MM.1S (cell line): ENCODE measurements around the gene AK9.

Source experiments
- DNase-seq: peaks from one replicate; pipeline ENCODE4 v3.0.0-alpha.2; 2015
- H2AFZ ChIP-seq: fragments of 300-600 bp; sonication (generic); 2 replicates; pipeline ENCODE4 v1.6.0; 2016; ENCODE audit warnings: antibody characterized with exemption, low read length
- H3F3A ChIP-seq: fragments of 300-600 bp; sonication (generic); 2 replicates; pipeline ENCODE4 v1.6.1; 2016; ENCODE audit warnings: mild to moderate bottlenecking, antibody characterized with exemption, low read length, moderate library complexity, mixed read lengths; ENCODE audit not compliant: insufficient read depth
- H3K27ac ChIP-seq: fragments of 300-600 bp; sonication (generic); 2 replicates; pipeline ENCODE4 v1.5.1; 2016; ENCODE audit warnings: mild to moderate bottlenecking, low read length
- H3K27me3 ChIP-seq: fragments of 300-600 bp; sonication (generic); replicated peaks from 2 replicates; pipeline ENCODE4 v1.6.0; 2016; ENCODE audit warnings: low read length; ENCODE audit not compliant: insufficient read depth
- H3K36me3 ChIP-seq: fragments of 300-600 bp; sonication (generic); replicated peaks from 2 replicates; pipeline ENCODE4 v1.6.1; 2016; ENCODE audit warnings: mild to moderate bottlenecking, low read length, mixed read lengths; ENCODE audit not compliant: insufficient read depth
- H3K4me1 ChIP-seq: fragments of 300-600 bp; sonication (generic); 2 replicates; pipeline ENCODE4 v1.6.1; 2016; ENCODE audit warnings: low read length, mixed read lengths
- H3K4me2 ChIP-seq: fragments of 300-600 bp; sonication (generic); 2 replicates; pipeline ENCODE4 v1.6.0; 2016; ENCODE audit warnings: low read depth, low read length
- H3K4me3 ChIP-seq: fragments of 300-600 bp; sonication (generic); 2 replicates; pipeline ENCODE4 v1.5.1; 2016; ENCODE audit warnings: low read length, mixed read lengths
- H3K79me2 ChIP-seq: fragments of 300-600 bp; sonication (generic); 2 replicates; pipeline ENCODE4 v1.6.1; 2016; ENCODE audit warnings: mixed run types, low read length, mixed read lengths
- H3K9ac ChIP-seq: fragments of 300-600 bp; sonication (generic); 2 replicates; pipeline ENCODE4 v1.6.1; 2016; ENCODE audit warnings: low read length, mixed read lengths
- H3K9me2 ChIP-seq: fragments of 300-600 bp; sonication (generic); replicated peaks from 2 replicates; pipeline ENCODE4 v1.6.1; 2016; ENCODE audit warnings: mild to moderate bottlenecking, low read length, mixed read lengths; ENCODE audit not compliant: insufficient read depth
- H3K9me3 ChIP-seq: fragments of 300-600 bp; sonication (generic); replicated peaks from 2 replicates; pipeline ENCODE4 v1.6.1; 2016; ENCODE audit warnings: mild to moderate bottlenecking, low read length, mixed read lengths; ENCODE audit not compliant: insufficient read depth
- H4K20me1 ChIP-seq: fragments of 300-600 bp; sonication (generic); 2 replicates; pipeline ENCODE4 v1.6.1; 2016; ENCODE audit warnings: mild to moderate bottlenecking, low read length, moderate library complexity, mixed read lengths; ENCODE audit not compliant: insufficient read depth
- EZH2 ChIP-seq: fragments of 300-600 bp; sonication (generic); optimal IDR thresholded peaks from 2 replicates; pipeline ENCODE3; 2017; ENCODE audit warnings: low read depth, mild to moderate bottlenecking, antibody characterized with exemption, low read length, mixed read lengths
- EZH2phosphoT487 ChIP-seq: fragments of 300-600 bp; sonication (generic); IDR thresholded peaks from 2 replicates; pipeline ENCODE4 v1.6.1; 2018; ENCODE audit warnings: antibody characterized with exemption, low read length
- TF ChIP-seq, protein P1 (sequence below): fragments of 300-600 bp; sonication (generic); IDR thresholded peaks from 2 replicates; pipeline ENCODE4 v1.5.1; 2016; ENCODE audit warnings: antibody characterized with exemption, low read length, mixed read lengths

AK9 gene

DNA sequence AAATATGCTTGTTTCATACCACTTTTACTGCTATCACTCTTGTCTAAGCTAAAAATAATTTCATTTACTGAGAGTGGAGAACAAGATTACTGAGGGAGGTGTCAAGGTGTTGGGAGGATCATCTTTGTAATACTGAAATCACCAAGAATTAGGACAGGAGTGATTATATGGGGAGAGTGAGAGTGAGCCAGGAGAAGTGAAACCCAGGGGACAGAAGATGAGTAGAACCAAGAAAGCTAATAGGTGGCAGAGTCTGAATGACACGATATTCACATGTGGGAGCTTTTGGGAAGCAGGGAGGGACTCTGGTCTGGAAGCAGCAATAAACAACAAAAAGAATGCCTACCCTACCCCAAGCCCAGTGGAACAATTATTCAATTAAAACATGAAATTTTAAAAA, 58.6 kb downstream of the AK9 start:
- Histone ChIP-seq H3F3A (no peaks in the 10 kb centered on the region), H3K79me2 (no peaks in the 10 kb centered on the region), H4K20me1 (no peaks in the 10 kb centered on the region), H3K4me2 (no peak overlapping the region), H3K4me1 (no peaks in the 10 kb centered on the region), H3K4me3 (no peak overlapping the region), H3K27ac (no peak overlapping the region), H3K27me3 (no peaks in the 10 kb centered on the region), H3K36me3 (no peaks in the 10 kb centered on the region), H3K9ac (no peak overlapping the region), H3K9me2 (no peaks in the 10 kb centered on the region), H2AFZ (no peak overlapping the region), H3K9me3 (no peaks in the 10 kb centered on the region)
- TF ChIP-seq EZH2 (no peak), EZH2phosphoT487 (no peak)
- TF ChIP-seq, protein P1, sequence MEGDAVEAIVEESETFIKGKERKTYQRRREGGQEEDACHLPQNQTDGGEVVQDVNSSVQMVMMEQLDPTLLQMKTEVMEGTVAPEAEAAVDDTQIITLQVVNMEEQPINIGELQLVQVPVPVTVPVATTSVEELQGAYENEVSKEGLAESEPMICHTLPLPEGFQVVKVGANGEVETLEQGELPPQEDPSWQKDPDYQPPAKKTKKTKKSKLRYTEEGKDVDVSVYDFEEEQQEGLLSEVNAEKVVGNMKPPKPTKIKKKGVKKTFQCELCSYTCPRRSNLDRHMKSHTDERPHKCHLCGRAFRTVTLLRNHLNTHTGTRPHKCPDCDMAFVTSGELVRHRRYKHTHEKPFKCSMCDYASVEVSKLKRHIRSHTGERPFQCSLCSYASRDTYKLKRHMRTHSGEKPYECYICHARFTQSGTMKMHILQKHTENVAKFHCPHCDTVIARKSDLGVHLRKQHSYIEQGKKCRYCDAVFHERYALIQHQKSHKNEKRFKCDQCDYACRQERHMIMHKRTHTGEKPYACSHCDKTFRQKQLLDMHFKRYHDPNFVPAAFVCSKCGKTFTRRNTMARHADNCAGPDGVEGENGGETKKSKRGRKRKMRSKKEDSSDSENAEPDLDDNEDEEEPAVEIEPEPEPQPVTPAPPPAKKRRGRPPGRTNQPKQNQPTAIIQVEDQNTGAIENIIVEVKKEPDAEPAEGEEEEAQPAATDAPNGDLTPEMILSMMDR, result no peak
- DNase-seq, result no peak

DNA sequence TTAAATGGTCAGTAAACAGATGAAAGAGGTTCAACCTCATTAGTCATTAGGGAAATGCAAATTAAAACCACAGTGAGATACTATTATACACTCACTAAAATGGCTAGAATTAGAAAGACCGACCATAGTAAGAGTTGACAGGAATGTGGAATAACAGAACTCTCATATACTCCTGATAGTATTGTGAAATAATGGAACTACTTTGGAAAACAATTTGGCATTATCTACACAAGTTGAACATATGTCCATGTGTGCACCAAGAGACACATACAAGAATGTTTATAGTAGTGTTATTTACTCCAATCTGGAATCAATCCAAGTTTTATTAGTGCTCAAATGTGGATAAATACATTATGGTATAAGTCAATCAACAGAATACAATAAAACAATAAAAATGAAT, 59.6 kb downstream of the AK9 start:
- Histone ChIP-seq H3K4me1 (no peaks in the 10 kb centered on the region), H3K9me2 (no peaks in the 10 kb centered on the region), H3K36me3 (no peaks in the 10 kb centered on the region), H3K79me2 (no peaks in the 10 kb centered on the region), H3K9ac (no peak overlapping the region), H3K9me3 (no peaks in the 10 kb centered on the region), H4K20me1 (no peaks in the 10 kb centered on the region), H3F3A (no peaks in the 10 kb centered on the region), H3K4me2 (no peak overlapping the region), H3K4me3 (no peak overlapping the region), H3K27ac (no peak overlapping the region), H2AFZ (no peak overlapping the region), H3K27me3 (no peaks in the 10 kb centered on the region)
- TF ChIP-seq EZH2 (no peak), EZH2phosphoT487 (no peak)
- TF ChIP-seq, protein P1, result no peak
- DNase-seq, result no peak

DNA sequence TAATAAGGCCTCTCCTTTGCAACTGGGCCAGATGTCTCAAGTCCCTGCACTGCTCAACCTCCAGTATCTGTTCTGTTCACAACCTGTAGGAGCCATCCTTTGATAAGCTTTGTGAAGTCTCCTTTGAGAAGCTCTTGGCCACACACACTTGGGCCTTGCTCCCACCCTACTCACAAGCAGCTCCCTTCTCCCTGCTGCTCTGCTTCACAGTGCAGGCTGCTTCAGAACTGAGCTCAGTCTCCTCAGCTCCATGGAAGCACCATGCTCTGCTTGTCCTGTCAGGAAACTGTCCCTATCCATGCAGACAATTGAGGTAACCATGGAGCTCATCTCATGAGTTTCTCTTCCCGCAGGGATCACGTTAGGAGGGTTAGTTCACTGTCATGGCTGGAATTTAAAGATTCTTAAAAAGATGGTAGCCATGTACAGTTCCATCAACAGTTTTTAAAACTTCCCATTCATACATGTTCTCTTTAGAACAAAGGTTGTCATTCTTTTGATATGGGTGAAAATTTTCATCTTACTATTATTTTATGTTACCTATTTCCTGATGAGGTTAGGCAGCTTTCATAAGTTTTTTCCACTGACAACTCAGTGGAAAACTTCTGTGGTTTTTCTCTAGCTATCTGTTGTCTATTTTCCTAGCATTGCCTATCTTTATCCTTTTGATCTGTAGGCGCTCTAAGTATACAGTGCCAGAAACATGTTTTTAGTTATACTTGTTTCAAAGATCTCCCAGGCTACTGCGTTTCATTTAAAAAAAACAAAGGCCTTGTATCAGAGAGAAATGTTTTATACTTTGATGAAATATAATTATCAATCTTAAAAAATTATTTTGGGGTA, 62.6 kb downstream of the AK9 start:
- no peaks in the 10 kb centered on the region for H3K79me2 ChIP-seq
- no peaks in the 10 kb centered on the region for H3K9me2 ChIP-seq
- H3K9ac ChIP-seq, result no peak overlapping the region
- no peak overlapping the region for H3K4me2 ChIP-seq
- no peaks in the 10 kb centered on the region for H3F3A ChIP-seq
- H3K9me3 ChIP-seq, result no peaks in the 10 kb centered on the region
- H3K4me1 ChIP-seq, result no peaks in the 10 kb centered on the region
- H3K36me3 ChIP-seq, result no peaks in the 10 kb centered on the region
- no peaks in the 10 kb centered on the region for H4K20me1 ChIP-seq
- TF ChIP-seq EZH2phosphoT487, result no peak
- TF ChIP-seq, protein P1, result no peak
- no peak for TF ChIP-seq EZH2
- no peak overlapping the region for H2AFZ ChIP-seq
- H3K27me3 ChIP-seq, result no peaks in the 10 kb centered on the region
- no peak overlapping the region for H3K4me3 ChIP-seq
- H3K27ac ChIP-seq, result no peak overlapping the region
- DNase-seq, result no peak
